Measurements from ENCODE around the gene NOC2L. TPM values are rescaled to one million over a fixed set of nuclear protein-coding genes. Genes with fewer than 3 reads are reported as not detected.

Gene NOC2L
- total and polyA plus RNA-seq, 9 of the 15 experiments (the other 6 are each of a cell fraction or from before 2014, with no cell fraction given): 4.0 to 410 (median 200) TPM

GRCh38 chr1:1000357-1001056 is 41.5 kb upstream of the NOC2L start (continued):
- TF ChIP-seq EGR1 (conservative IDR thresholded peaks at IDR 0.05) (peak; percentile 14; the same call in 1 of the 2 replicates), CXXC5 (CRISPR knock-in tag; IDR thresholded peaks at IDR 0.05) (peak; percentile 99), HEY1 (CRISPR knock-in tag; IDR thresholded peaks at IDR 0.05; ENCODE audit: borderline replicate concordance) (no peak), ELK1 (CRISPR knock-in tag; IDR thresholded peaks at IDR 0.05) (peak; percentile 80; the same call in 1 of the 2 replicates), ZBTB9 (CRISPR knock-in tag; IDR thresholded peaks at IDR 0.05) (peak; percentile 92), NFATC3 (IDR thresholded peaks at IDR 0.05) (0 out of 2 replicates have a peak, but pooled peaks have one; percentile 40), GTF2E2 (tag; IDR thresholded peaks at IDR 0.05) (peak; percentile 70; the same call in 1 of the 2 replicates), SMARCE1 (IDR thresholded peaks at IDR 0.05) (0 out of 2 replicates have a peak, but pooled peaks have one; percentile 43), ZMIZ1 (IDR thresholded peaks at IDR 0.05; ENCODE audit: low read depth in 2 of 2, low read length in 2 of 2) (no peak), ATF2 (CRISPR knock-in tag; IDR thresholded peaks at IDR 0.05) (peak; percentile 100), CREB3L1 (IDR thresholded peaks at IDR 0.05; ENCODE audit: borderline replicate concordance, low read depth) (peak; percentile 94), MTA3 (IDR thresholded peaks at IDR 0.05; ENCODE audit: borderline replicate concordance) (peak; percentile 100), SAP30 (IDR thresholded peaks at IDR 0.05; ENCODE audit: borderline replicate concordance, insufficient read depth, low read depth, low read length, poor library complexity, severe bottlenecking) (peak; percentile 50), FOXK1 (CRISPR knock-in tag; IDR thresholded peaks at IDR 0.05; ENCODE audit: borderline replicate concordance) (peak; percentile 96), CBX8 (IDR thresholded peaks at IDR 0.05; ENCODE audit: borderline replicate concordance, extremely low read depth, low read depth, low read length, poor library complexity, severe bottlenecking) (no peak), SRF (CRISPR knock-in tag; IDR thresholded peaks at IDR 0.05) (no peak), POLR2G (IDR thresholded peaks at IDR 0.05; ENCODE audit: low read depth, low read length) (peak; percentile 92)
